Left renal cortex interstitium (tissue), 4 donors: Measurements from ENCODE around the gene SERF1A. TPM values are rescaled to one million over a fixed set of nuclear protein-coding genes. Genes with fewer than 3 reads are reported as not detected.
"Not testable (repeated sequence)": the region's sequence is repeated elsewhere in the genome, so short reads cannot be mapped to it uniquely, and the experiment has no call there.

Experiments used
- DNase-seq, 4 donors: peaks; one replicate each; pipeline ENCODE4 v3.0.0-alpha.2; 2013; ENCODE audit warnings: low read depth in 4 of 4, low spot score in 2 of 4, missing footprints in 1 of 4
- polyA plus RNA-seq, 4 donors: library from polyadenylated mRNA; unstranded; fragments of 120-200 nt; gene quantifications; one replicate each; pipeline ENCODE4 v1.2.1, GENCODE V29; 2013; ENCODE audit not compliant: insufficient read length in 4 of 4

SERF1A gene
- polyA plus RNA-seq, result 10 to 100 TPM in 3 of 4 donors, 1 to 10 TPM in 1; 10.0 to 14.5 (median 11.9) TPM

DNA sequence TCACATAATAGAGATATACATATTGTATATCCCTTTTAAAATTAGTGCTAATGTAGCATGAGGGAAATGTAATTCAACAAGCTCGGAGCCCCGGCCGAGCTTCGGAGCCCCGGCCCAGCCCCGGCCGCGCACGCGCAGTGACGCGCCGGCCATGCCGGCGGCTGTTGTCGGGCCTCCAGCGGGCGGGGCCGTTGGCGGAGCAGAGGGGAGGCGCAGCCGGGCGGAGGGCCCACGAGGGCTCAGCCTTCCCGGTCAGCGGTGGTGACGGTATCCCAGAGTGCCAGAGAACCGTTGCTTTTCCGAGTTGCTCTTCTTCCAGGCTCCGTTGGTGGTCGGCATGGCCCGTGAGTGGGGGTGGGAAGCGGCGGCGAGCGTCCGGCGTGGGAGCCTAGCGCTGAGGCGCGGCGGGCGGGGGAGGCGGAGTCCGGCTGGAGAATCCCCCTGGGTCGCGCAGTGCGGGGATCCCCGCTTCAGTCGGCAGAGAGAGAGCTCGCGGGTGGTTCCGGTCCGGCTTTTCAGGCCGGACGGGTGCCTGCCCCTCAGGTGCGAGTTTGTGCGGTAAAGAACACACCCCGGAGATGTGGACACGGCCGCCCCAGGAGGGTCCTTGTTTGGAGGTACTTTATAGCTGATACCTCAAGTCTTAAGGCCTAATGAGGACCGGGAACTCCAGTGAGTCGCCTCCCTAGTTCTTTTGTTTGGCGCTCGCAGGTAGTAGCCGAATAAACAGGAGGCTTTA is at the start of gene SERF1A:
SERF1A (plus strand) TSS at position 137 of the 739 bp plus-strand sequence; CDS start at position 338, 201 bp downstream.
- not testable (repeated sequence) for DNase-seq

DNA sequence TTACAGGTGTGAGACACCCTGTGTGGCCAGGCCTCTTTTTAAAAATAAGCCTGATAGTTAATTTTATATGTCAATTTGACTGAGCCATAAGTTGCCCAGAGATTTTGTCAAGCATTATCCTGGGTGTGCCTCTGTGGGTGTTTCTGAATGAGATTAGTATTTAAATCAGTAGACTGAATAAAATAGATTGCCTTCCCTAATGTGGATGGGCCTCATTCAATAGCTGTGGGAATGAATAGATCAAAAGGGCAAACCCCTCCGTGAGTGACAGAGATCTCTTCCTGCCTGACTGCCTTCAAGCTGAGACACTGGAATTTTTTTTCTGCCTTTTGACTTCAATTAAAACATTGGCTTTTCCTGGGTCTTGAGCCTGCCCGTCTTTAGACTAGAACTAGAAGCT is 33.7 kb upstream of the SERF1A start:
- DNase-seq, result not testable (repeated sequence)

DNA sequence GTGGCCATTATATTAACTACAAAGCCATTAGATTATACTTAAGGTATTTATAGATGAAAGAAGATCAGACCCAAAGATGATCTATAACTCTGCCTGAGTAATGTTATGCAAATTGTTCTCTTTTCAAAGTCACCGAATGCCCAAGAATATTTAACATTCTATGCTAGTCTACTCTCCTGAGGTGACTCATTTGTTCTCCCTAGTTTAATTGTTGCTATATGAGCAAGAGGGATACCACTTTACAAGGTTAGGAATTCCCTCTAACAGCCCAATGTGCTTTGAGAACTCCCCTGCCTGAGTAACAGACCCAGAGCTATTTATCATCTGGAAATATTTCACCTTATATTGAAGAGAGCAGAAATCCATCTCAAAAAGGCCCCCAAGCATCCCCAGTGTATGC is 29.8 kb upstream of the SERF1A start:
- DNase-seq, result not testable (repeated sequence)

- not testable (repeated sequence) for DNase-seq
Measured at GRCh38 chr5:70896076-70896475, 4.4 kb upstream of the SERF1A start.

GRCh38 chr5:70901272-70901571 is 753 bp downstream of the SERF1A start:
- DNase-seq, result not testable (repeated sequence)

GRCh38 chr5:70906624-70907023 is 6.2 kb downstream of the SERF1A start:
- not testable (repeated sequence) for DNase-seq

GRCh38 chr5:70916829-70917228 is 16.4 kb downstream of the SERF1A start:
- not testable (repeated sequence) for DNase-seq

- not testable (repeated sequence) for DNase-seq
Measured at GRCh38 chr5:70925211-70925562, 24.7 kb downstream of the SERF1A start.

DNA sequence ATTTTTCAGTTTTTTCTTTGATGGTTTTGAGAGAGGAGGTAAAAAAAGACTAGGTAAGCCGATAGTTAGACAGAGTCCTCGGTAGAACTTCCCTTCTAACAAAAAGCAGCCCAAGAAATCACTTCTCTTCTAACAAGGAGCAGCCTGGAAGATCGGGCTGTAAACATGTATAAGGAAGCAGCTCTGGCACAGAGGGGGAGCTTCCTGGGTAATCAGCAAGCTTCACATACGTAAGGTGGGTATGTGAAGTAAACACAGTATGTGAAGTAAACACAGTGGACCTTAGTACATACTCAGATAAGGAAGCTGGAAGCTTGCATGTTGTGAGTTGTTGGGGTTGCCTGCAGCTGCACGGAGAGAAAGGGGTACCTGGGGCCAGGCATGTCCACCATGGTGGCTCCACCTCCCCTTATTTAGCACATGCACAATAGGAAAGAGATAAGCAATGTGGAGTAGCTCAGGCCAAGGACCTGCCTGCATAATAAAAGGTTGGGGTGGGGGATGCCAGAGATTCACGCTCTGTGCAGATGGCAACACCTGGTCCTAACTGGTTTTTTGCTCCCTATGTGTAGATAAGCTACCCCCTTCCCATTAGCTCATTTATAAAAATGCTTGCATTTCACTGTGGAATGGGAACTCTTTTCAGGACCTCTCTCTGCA is 31.4 kb downstream of the SERF1A start:
- not testable (repeated sequence) for DNase-seq

- not testable (repeated sequence) for DNase-seq
Measured at GRCh38 chr5:70932560-70932959, 32.1 kb downstream of the SERF1A start.

DNA sequence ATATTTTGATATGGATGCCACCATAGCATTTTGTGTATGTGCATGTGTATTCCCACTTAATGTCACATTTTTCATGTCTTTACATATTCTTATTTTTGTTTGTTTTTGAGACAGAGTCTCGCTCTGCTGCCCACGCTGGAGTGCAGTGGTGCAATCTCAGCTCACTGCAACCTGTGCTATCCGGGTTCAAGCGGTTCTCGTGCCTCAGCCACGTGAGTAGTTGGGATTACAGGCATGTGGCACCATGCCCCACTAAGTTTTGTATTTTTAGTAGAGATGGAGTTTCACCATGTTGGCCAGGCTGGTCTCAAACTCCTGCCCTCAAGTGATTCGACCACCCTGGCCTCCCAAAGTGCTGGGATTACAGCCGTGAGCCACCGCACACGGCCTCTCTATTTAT is 52.6 kb downstream of the SERF1A start:
- DNase-seq, result not testable (repeated sequence)

Other genes with a start within 250 kb of the SERF1A start
- 10 to 100 TPM; 40.4 to 76.9 (median 58.3) TPM for gene SMN1, start 24.4 kb downstream of the SERF1A start, polyA plus RNA-seq
- gene NAIP, start 124.7 kb downstream of the SERF1A start, polyA plus RNA-seq, result 10 to 100 TPM; 11.5 to 47.7 (median 20.0) TPM
- gene GTF2H2, start 167.0 kb downstream of the SERF1A start, polyA plus RNA-seq, result 10 to 100 TPM; 15.6 to 53.3 (median 29.3) TPM